Uterus (tissue), 2 donors: ENCODE results near the gene SERPINA12.

Experiments
- CTCF ChIP-seq, 4 experiments: fragments of 200-600 bp in 2 of 4; fragments of 450-650 bp in 2 of 4; sonication (generic) in 2 of 4; IDR thresholded peaks; one replicate each; pipeline ENCODE4 v1.5.1; 2016 to 2019; ENCODE audit warnings: antibody characterized with exemption in 4 of 4, mild to moderate bottlenecking in 2 of 4, moderate library complexity in 1 of 4
- POLR2A ChIP-seq, 2 donors: fragments of 450-650 bp; IDR thresholded peaks; one replicate each; pipeline ENCODE4 v1.6.1; 2016; ENCODE audit warnings: antibody characterized with exemption in 2 of 2, mild to moderate bottlenecking in 1 of 2, moderate library complexity in 1 of 2

- TF ChIP-seq CTCF (IDR thresholded peaks at IDR 0.05) (no peak), POLR2A (IDR thresholded peaks at IDR 0.05) (no peak)
Measured at GRCh38 chr14:94455928-94456327, 53.3 kb downstream of the SERPINA12 start.
